IMR-90 (cell line): ENCODE measurements around the gene CHST8. TPM values are rescaled to one million over a fixed set of nuclear protein-coding genes. Genes with fewer than 3 reads are reported as not detected.

ENCODE experiments used
- ATAC-seq: fragments of 200-7000 bp; cut with Tn5 transposase; 2 replicates; pipeline ENCODE4 v1.9.1; 2020; ENCODE audit warnings: low read depth, mild to moderate bottlenecking, moderate library complexity
- BruUV-seq: library from RNA; stranded (reverse); fragments of 400-500 nt; replicated peaks from 2 replicates; lab custom pipeline; 2021; lab: Mats Ljungman, UMichigan
- CTCF ChIA-PET: fragments of 300-600 bp; formaldehyde crosslinking; extraction: SDS; loops from one replicate; lab custom pipeline; 2021; ENCODE audit warnings: antibody characterized with exemption; lab: Yijun Ruan, JAX
- POLR2A ChIA-PET: fragments of 300-600 bp; sonication (Branson Sonifier 250); formaldehyde crosslinking; loops from one replicate; lab custom pipeline; 2022; ENCODE audit warnings: antibody characterized with exemption; ENCODE audit not compliant: unreplicated experiment; lab: Charles Lee
- DNase-seq: peaks from one replicate; pipeline ENCODE4 v3.0.0; 2013
- H2AFZ ChIP-seq: replicated peaks from 2 replicates; pipeline ENCODE3; 2013; ENCODE audit warnings: low read length, mild to moderate bottlenecking; ENCODE audit not compliant: poor library complexity
- H2AK5ac ChIP-seq: 2 replicates; pipeline ENCODE4 v1.6.1; 2013; ENCODE audit warnings: low read depth, low read length, inconsistent platforms
- H2AK9ac ChIP-seq: replicated peaks from 2 replicates; pipeline ENCODE3; 2013; ENCODE audit warnings: mild to moderate bottlenecking, low read depth, low read length, moderate library complexity; ENCODE audit not compliant: poor library complexity
- H2BK120ac ChIP-seq: 2 replicates; pipeline ENCODE4 v1.6.1; 2013; ENCODE audit warnings: low read depth, low read length, inconsistent platforms
- H2BK15ac ChIP-seq: 3 replicates; pipeline ENCODE4 v1.6.1; 2013; ENCODE audit warnings: low read depth, low read length, inconsistent platforms
- H2BK20ac ChIP-seq: 2 replicates; pipeline ENCODE4 v1.6.1; 2013; ENCODE audit warnings: low read depth, mild to moderate bottlenecking, inconsistent platforms, low read length, moderate library complexity
- H2BK5ac ChIP-seq: 2 replicates; pipeline ENCODE4 v1.6.1; 2013; ENCODE audit warnings: mild to moderate bottlenecking, low read depth, low read length, inconsistent platforms; ENCODE audit not compliant: poor library complexity, severe bottlenecking
- H3K14ac ChIP-seq: replicated peaks from 2 replicates; pipeline ENCODE4 v1.6.1; 2013; ENCODE audit warnings: low read depth, low read length, inconsistent platforms
- H3K18ac ChIP-seq: 2 replicates; pipeline ENCODE4 v1.6.1; 2013; ENCODE audit warnings: low read depth, low read length, control low read depth
- H3K23ac ChIP-seq: 2 replicates; pipeline ENCODE4 v1.6.1; 2013; ENCODE audit warnings: low read depth, low read length, inconsistent platforms
- H3K27ac ChIP-seq: 2 replicates; pipeline ENCODE4 v1.5.1; 2013; ENCODE audit warnings: mild to moderate bottlenecking, control low read depth, low read length; ENCODE audit not compliant: insufficient read depth
- H3K27me3 ChIP-seq: 2 replicates; pipeline ENCODE4 v1.6.1; 2013; ENCODE audit warnings: low read length; ENCODE audit not compliant: control insufficient read depth, insufficient read depth
- H3K36me3 ChIP-seq: 2 replicates; pipeline ENCODE4 v1.6.1; 2013; ENCODE audit warnings: low read length, mixed read lengths; ENCODE audit not compliant: control insufficient read depth, insufficient read depth
- H3K4ac ChIP-seq: 2 replicates; pipeline ENCODE4 v1.6.1; 2013; ENCODE audit warnings: low read depth, low read length, inconsistent platforms
- H3K4me1 ChIP-seq: 2 replicates; pipeline ENCODE4 v1.6.1; 2013; ENCODE audit warnings: low read length, mixed read lengths; ENCODE audit not compliant: control insufficient read depth, insufficient read depth
- H3K4me2 ChIP-seq: 2 replicates; pipeline ENCODE4 v1.6.1; 2013; ENCODE audit warnings: low read depth, mild to moderate bottlenecking, control low read depth, low read length, moderate library complexity
- H3K4me3 ChIP-seq: 2 replicates; pipeline ENCODE4 v1.5.1; 2013; ENCODE audit warnings: low read depth, mild to moderate bottlenecking, control low read depth, low read length, moderate library complexity; ENCODE audit not compliant: insufficient read depth
- H3K56ac ChIP-seq: 2 replicates; pipeline ENCODE4 v1.6.1; 2013; ENCODE audit warnings: low read length, inconsistent platforms; ENCODE audit not compliant: insufficient read depth; ENCODE audit errors: extremely low read depth
- H3K79me1 ChIP-seq, 2 experiments: 2 replicates each; pipeline ENCODE4 v1.6.1; 2013; ENCODE audit warnings: low read length in 2 of 2, inconsistent platforms in 1 of 2, low read depth in 1 of 2
- H3K9ac ChIP-seq: 2 replicates; pipeline ENCODE4 v1.6.1; 2013; ENCODE audit warnings: low read depth, low read length, control low read depth
- H3K9me1 ChIP-seq: 2 replicates; pipeline ENCODE4 v1.6.1; 2013; ENCODE audit warnings: low read length, inconsistent platforms; ENCODE audit not compliant: insufficient read depth
- H3K9me3 ChIP-seq: 2 replicates; pipeline ENCODE4 v1.6.1; 2013; ENCODE audit warnings: low read length; ENCODE audit not compliant: control insufficient read depth, insufficient read depth
- H4K20me1 ChIP-seq: 2 replicates; pipeline ENCODE4 v1.6.1; 2013; ENCODE audit warnings: low read length, inconsistent platforms; ENCODE audit not compliant: insufficient read depth
- H4K5ac ChIP-seq: 2 replicates; pipeline ENCODE4 v1.6.1; 2013; ENCODE audit warnings: mild to moderate bottlenecking, low read depth, low read length, control low read depth
- H4K8ac ChIP-seq, 2 experiments: 2 replicates each; pipeline ENCODE4 v1.6.1; 2013; ENCODE audit warnings: low read depth in 2 of 2, low read length in 2 of 2, control low read depth in 1 of 2, inconsistent platforms in 1 of 2
- H4K91ac ChIP-seq: 2 replicates; pipeline ENCODE4 v1.6.1; 2013; ENCODE audit warnings: low read depth, low read length, inconsistent platforms; ENCODE audit not compliant: insufficient read depth
- BHLHE40 ChIP-seq: fragments of 150-350 bp; IDR thresholded peaks from 2 replicates; pipeline ENCODE4 v1.6.1; 2016; ENCODE audit warnings: mild to moderate bottlenecking, low read depth, low read length
- CEBPB ChIP-seq: IDR thresholded peaks from 2 replicates; pipeline ENCODE4 v1.6.1; 2012; ENCODE audit warnings: low read depth, low read length, improper control_type of control experiment
- CHD1 ChIP-seq: IDR thresholded peaks from 2 replicates; pipeline ENCODE4 v1.6.1; 2012; ENCODE audit warnings: low read depth, low read length, improper control_type of control experiment
- FOS ChIP-seq: fragments of 150-350 bp; IDR thresholded peaks from 2 replicates; pipeline ENCODE4 v1.6.1; 2016; ENCODE audit warnings: low read depth, low read length
- MAFK ChIP-seq: IDR thresholded peaks from 2 replicates; pipeline ENCODE4 v1.6.1; 2012; ENCODE audit warnings: low read depth, low read length, improper control_type of control experiment
- MAZ ChIP-seq: IDR thresholded peaks from 2 replicates; pipeline ENCODE4 v1.6.1; 2012; ENCODE audit warnings: low read depth, mild to moderate bottlenecking, low read length, improper control_type of control experiment, moderate library complexity, borderline replicate concordance
- MXI1 ChIP-seq: IDR thresholded peaks from 2 replicates; pipeline ENCODE4 v1.6.1; 2012; ENCODE audit warnings: low read depth, mild to moderate bottlenecking, low read length, moderate library complexity, borderline replicate concordance
- NFE2L2 ChIP-seq: fragments of 150-350 bp; IDR thresholded peaks from 2 replicates; pipeline ENCODE4 v1.6.1; 2016; ENCODE audit warnings: low read depth, mild to moderate bottlenecking, low read length
- POLR2A ChIP-seq: IDR thresholded peaks from 2 replicates; pipeline ENCODE4 v1.6.1; 2012; ENCODE audit warnings: mild to moderate bottlenecking, low read depth, low read length
- RAD21 ChIP-seq: IDR thresholded peaks from 2 replicates; pipeline ENCODE4 v1.6.1; 2012; ENCODE audit warnings: low read length, improper control_type of control experiment
- RCOR1 ChIP-seq: IDR thresholded peaks from 2 replicates; pipeline ENCODE4 v1.6.1; 2012; ENCODE audit warnings: mild to moderate bottlenecking, low read length, improper control_type of control experiment; ENCODE audit not compliant: insufficient replicate concordance
- RFX5 ChIP-seq: IDR thresholded peaks from 2 replicates; pipeline ENCODE4 v1.8.0; 2012; ENCODE audit warnings: low read depth, mild to moderate bottlenecking, low read length, moderate library complexity
- SMC3 ChIP-seq: fragments of 150-350 bp; IDR thresholded peaks from 2 replicates; pipeline ENCODE4 v1.6.1; 2016; ENCODE audit warnings: low read depth, mild to moderate bottlenecking, antibody characterized with exemption, low read length, moderate library complexity
- WGBS, 2 experiments: methylation state at CpG; one replicate each; pipeline versions ENCODE4 v1.1.5 to v1.1.7; 2013; ENCODE audit warnings: missing lambda C conversion rate in 2 of 2; ENCODE audit not compliant: insufficient read length in 1 of 2; ENCODE audit errors: extremely low coverage in 2 of 2; 5-methylcytosine and 5-hydroxymethylcytosine counted together
- dilution Hi-C: fragments of 300-500 bp; cut with HindIII; formaldehyde crosslinking; loops from one replicate; pipeline ENCODE4 v1.14.3; 2018; ENCODE audit warnings: low sequenced_read_pairs; ENCODE audit not compliant: unreplicated experiment
- in situ Hi-C: fragments of 300-500 bp; cut with MboI; formaldehyde crosslinking; loops from 3 replicates; pipeline ENCODE4 v1.14.3; 2019; ENCODE audit warnings: low sequenced_read_pairs, inconsistent platforms, mixed read lengths
- intact Hi-C: fragments of 100-400 bp; cut with micrococcal nuclease; formaldehyde crosslinking; loops from 2 replicates; pipeline ENCODE4 v1.10.0; 2022
- polyA plus RNA-seq, 3 experiments: library from polyadenylated mRNA; depleted of rRNA; stranded (reverse); fragments of >200 nt; gene quantifications; 2 replicates each; pipeline ENCODE4 v1.2.3, GENCODE V29; 2012; ENCODE audit warnings: low replicate concordance in 1 of 3
- total RNA-seq: library from RNA; depleted of rRNA; stranded (reverse); fragments of >200 nt; gene quantifications from 2 replicates; pipeline ENCODE4 v1.2.3, GENCODE V29; 2012
- TF ChIP-seq, protein P1 (sequence below): conservative IDR thresholded peaks from 2 replicates; pipeline ENCODE4 v1.5.1; 2012; ENCODE audit warnings: mild to moderate bottlenecking, low read depth, low read length, improper control_type of control experiment
- TF ChIP-seq, protein P2 (sequence below): fragments of 150-350 bp; IDR thresholded peaks from 2 replicates; pipeline ENCODE4 v1.6.1; 2017; ENCODE audit warnings: mild to moderate bottlenecking, antibody characterized with exemption, low read length, low read depth
- TF ChIP-seq, protein P3 (sequence below): fragments of 150-350 bp; IDR thresholded peaks from 2 replicates; pipeline ENCODE4 v1.6.1; 2016; ENCODE audit warnings: low read depth, mild to moderate bottlenecking, low read length, moderate library complexity, borderline replicate concordance

Gene CHST8
- total and polyA plus RNA-seq, 2 of the 4 experiments (the other 2 are of a cell fraction) = not detected

DNA sequence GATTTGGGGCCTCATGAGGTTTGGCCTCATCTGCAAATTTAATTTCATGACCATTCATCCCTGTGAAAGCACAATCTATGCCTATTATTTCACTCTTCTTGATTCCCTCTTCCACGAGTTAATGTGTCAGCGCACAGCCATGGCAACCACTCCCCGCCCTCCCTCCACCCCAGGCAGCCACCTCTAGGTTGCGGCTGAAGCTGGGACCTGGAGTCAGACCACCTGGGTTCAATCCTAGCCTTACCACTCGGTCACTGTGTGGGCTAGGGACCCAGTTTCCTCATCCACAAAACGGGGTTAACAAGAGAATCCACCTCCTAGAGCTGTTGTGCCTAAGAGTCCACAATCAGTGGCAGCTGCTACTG is 9.8 kb downstream of the CHST8 start:
- no peak overlapping the region for H2BK15ac ChIP-seq
- TF ChIP-seq BHLHE40 (no peak), CEBPB (no peak), CHD1 (no peak), NFE2L2 (no peak), MAFK (no peak), RAD21 (no peak), SMC3 (no peak), MAZ (no peak), FOS (no peak), MXI1 (no peak), RCOR1 (no peak), RFX5 (no peak), POLR2A (no peak)
- TF ChIP-seq, protein P1, sequence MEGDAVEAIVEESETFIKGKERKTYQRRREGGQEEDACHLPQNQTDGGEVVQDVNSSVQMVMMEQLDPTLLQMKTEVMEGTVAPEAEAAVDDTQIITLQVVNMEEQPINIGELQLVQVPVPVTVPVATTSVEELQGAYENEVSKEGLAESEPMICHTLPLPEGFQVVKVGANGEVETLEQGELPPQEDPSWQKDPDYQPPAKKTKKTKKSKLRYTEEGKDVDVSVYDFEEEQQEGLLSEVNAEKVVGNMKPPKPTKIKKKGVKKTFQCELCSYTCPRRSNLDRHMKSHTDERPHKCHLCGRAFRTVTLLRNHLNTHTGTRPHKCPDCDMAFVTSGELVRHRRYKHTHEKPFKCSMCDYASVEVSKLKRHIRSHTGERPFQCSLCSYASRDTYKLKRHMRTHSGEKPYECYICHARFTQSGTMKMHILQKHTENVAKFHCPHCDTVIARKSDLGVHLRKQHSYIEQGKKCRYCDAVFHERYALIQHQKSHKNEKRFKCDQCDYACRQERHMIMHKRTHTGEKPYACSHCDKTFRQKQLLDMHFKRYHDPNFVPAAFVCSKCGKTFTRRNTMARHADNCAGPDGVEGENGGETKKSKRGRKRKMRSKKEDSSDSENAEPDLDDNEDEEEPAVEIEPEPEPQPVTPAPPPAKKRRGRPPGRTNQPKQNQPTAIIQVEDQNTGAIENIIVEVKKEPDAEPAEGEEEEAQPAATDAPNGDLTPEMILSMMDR = no peak
- TF ChIP-seq, protein P2, sequence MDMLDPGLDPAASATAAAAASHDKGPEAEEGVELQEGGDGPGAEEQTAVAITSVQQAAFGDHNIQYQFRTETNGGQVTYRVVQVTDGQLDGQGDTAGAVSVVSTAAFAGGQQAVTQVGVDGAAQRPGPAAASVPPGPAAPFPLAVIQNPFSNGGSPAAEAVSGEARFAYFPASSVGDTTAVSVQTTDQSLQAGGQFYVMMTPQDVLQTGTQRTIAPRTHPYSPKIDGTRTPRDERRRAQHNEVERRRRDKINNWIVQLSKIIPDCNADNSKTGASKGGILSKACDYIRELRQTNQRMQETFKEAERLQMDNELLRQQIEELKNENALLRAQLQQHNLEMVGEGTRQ = no peak
- TF ChIP-seq, protein P3, sequence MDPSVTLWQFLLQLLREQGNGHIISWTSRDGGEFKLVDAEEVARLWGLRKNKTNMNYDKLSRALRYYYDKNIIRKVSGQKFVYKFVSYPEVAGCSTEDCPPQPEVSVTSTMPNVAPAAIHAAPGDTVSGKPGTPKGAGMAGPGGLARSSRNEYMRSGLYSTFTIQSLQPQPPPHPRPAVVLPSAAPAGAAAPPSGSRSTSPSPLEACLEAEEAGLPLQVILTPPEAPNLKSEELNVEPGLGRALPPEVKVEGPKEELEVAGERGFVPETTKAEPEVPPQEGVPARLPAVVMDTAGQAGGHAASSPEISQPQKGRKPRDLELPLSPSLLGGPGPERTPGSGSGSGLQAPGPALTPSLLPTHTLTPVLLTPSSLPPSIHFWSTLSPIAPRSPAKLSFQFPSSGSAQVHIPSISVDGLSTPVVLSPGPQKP = no peak
- no peaks in the 10 kb centered on the region for H3K9me1 ChIP-seq
- dilution Hi-C loops = no loop called here
- POLR2A ChIA-PET = no interaction called here
- no peak overlapping the region for H4K8ac ChIP-seq
- in situ Hi-C loops = no loop called here
- H3K23ac ChIP-seq = no peak overlapping the region
- no peak overlapping the region for H3K27ac ChIP-seq
- H2BK20ac ChIP-seq = no peak overlapping the region
- no peak overlapping the region for H3K4me2 ChIP-seq
- CTCF ChIA-PET = no interaction called here
- H3K36me3 ChIP-seq = no peaks in the 10 kb centered on the region
- H3K27me3 ChIP-seq = no peaks in the 10 kb centered on the region
- BruUV-seq = no TSS peak
- no peak overlapping the region for H4K5ac ChIP-seq
- H2BK5ac ChIP-seq = no peak overlapping the region
- H4K91ac ChIP-seq = no peak overlapping the region
- ATAC-seq (no peak), DNase-seq (no peak)
- no peak overlapping the region for H3K9ac ChIP-seq
- H2AFZ ChIP-seq = no peak overlapping the region
- H2BK120ac ChIP-seq = no peak overlapping the region
- H2AK9ac ChIP-seq = no peak overlapping the region
- H3K4me3 ChIP-seq = no peak overlapping the region
- intact Hi-C loops = no loop called here
- H3K14ac ChIP-seq = no peak overlapping the region
- H2AK5ac ChIP-seq = no peak overlapping the region
- H3K9me3 ChIP-seq = no peaks in the 10 kb centered on the region
- no peaks in the 10 kb centered on the region for H4K20me1 ChIP-seq
- H3K4ac ChIP-seq = no peak overlapping the region
- WGBS, 2 experiments = 37% methylated on average over 3 of the region's 6 CpGs; no CpG with 5 or more reads in 1 of the 2 experiments
- no peaks in the 10 kb centered on the region for H3K4me1 ChIP-seq
- H3K18ac ChIP-seq = no peak overlapping the region
- no peaks in the 10 kb centered on the region for H3K79me1 ChIP-seq
- no peak overlapping the region for H3K56ac ChIP-seq
